Measurements from ENCODE around the gene BIRC3. TPM values are rescaled to one million over a fixed set of nuclear protein-coding genes. Genes with fewer than 3 reads are reported as not detected.

Gene BIRC3
- total RNA-seq, 1 experiment from 2014 or later, result 4.7 TPM

- Histone ChIP-seq H3K4me1 (ENCODE audit: control insufficient read depth in 1 of 2, insufficient read depth in 2 of 2, low read length in 2 of 2) (no peaks in the 10 kb centered on the region), H4K20me1 (ENCODE audit: insufficient read depth) (no peaks in the 10 kb centered on the region), H3K9me3 (ENCODE audit: control insufficient read depth in 1 of 2, insufficient read depth in 1 of 2, low read depth in 1 of 2, low read length in 2 of 2) (no peaks in the 10 kb centered on the region), H3K27ac (ENCODE audit: low read depth, low read length) (no peak overlapping the region), H3K79me2 (ENCODE audit: insufficient read depth, low read length) (peaks cover 37% of the 10 kb centered on the region), H3K27me3 (ENCODE audit: insufficient read depth, low read length) (no peaks in the 10 kb centered on the region), H3K9ac (ENCODE audit: low read length) (no peak overlapping the region), H3K4me2 (ENCODE audit: low read length) (no peak overlapping the region), H3K36me3 (ENCODE audit: control insufficient read depth in 1 of 2, insufficient read depth in 2 of 2, low read length in 2 of 2) (peaks cover 15 to 31% of the 10 kb centered on the region in 2 experiments), H3K9me2 (ENCODE audit: insufficient read depth) (no peaks in the 10 kb centered on the region), H3K4me3 (replicated peaks in 1 of 2; ENCODE audit: low read depth in 1 of 2, low read length in 2 of 2) (no peak overlapping the region), H2AFZ (ENCODE audit: low read depth, low read length, poor library complexity, severe bottlenecking) (no peak overlapping the region)
- RAD21 ChIA-PET (ENCODE audit: low non-redundant PET in 1 of 2, low total read pairs in 2 of 2, uncharacterized antibody in 2 of 2, unreplicated experiment in 2 of 2), result no interaction called here
- no TSS peak for BruUV-seq (replicated peaks)
- ATAC-seq (no peak; the same call in 1 of the 2 replicates), DNase-seq (ENCODE audit: low read depth, low spot score) (no peak)
- POLR2A ChIA-PET, result no interaction called here
- no peak for TF ChIP-seq SIN3A (IDR thresholded peaks at IDR 0.05; ENCODE audit: low read depth)
- TF ChIP-seq SP1 (IDR thresholded peaks at IDR 0.05; ENCODE audit: low read depth), result no peak
- no peak for TF ChIP-seq POLR2AphosphoS5 (IDR thresholded peaks at IDR 0.05; ENCODE audit: low read depth, low read length)
- no peak for TF ChIP-seq JUND (IDR thresholded peaks at IDR 0.05)
- TF ChIP-seq CTCF (IDR thresholded peaks at IDR 0.05 in 2 of 3, conservative IDR thresholded peaks at IDR 0.05 in 1 of 3; ENCODE audit: borderline replicate concordance in 1 of 3, insufficient read depth in 1 of 3, low read depth in 2 of 3, low read length in 2 of 3), result no peak
- no peak for TF ChIP-seq ZBTB33 (IDR thresholded peaks at IDR 0.05; ENCODE audit: extremely low read depth, insufficient replicate concordance, low read length)
- no peak for TF ChIP-seq ATF3 (IDR thresholded peaks at IDR 0.05)
- TF ChIP-seq CBX3 (IDR thresholded peaks at IDR 0.05; ENCODE audit: low read depth), result no peak
- no peak for TF ChIP-seq EZH2 (IDR thresholded peaks at IDR 0.05)
- no peak for TF ChIP-seq MAX (IDR thresholded peaks at IDR 0.05)
- TF ChIP-seq REST (IDR thresholded peaks at IDR 0.05; ENCODE audit: low read depth), result no peak
- TF ChIP-seq EZH2phosphoT487 (IDR thresholded peaks at IDR 0.05; ENCODE audit: borderline replicate concordance), result no peak
- TF ChIP-seq CEBPB (IDR thresholded peaks at IDR 0.05; ENCODE audit: low read depth), result no peak
- TF ChIP-seq SRF (IDR thresholded peaks at IDR 0.05; ENCODE audit: low read depth), result no peak
- TF ChIP-seq POLR2A (IDR thresholded peaks at IDR 0.05; ENCODE audit: borderline replicate concordance, extremely low read depth, insufficient read depth, insufficient read length), result no peak
- TF ChIP-seq FOSL1 (IDR thresholded peaks at IDR 0.05; ENCODE audit: low read depth), result no peak
- no peak for TF ChIP-seq EGR1 (IDR thresholded peaks at IDR 0.05; ENCODE audit: low read depth)
- TF ChIP-seq ELF1 (IDR thresholded peaks at IDR 0.05; ENCODE audit: borderline replicate concordance, low read depth), result no peak
- no peak for TF ChIP-seq TCF7L2 (IDR thresholded peaks at IDR 0.05; ENCODE audit: borderline replicate concordance, extremely low read depth, insufficient read depth, insufficient read length)
- intact Hi-C loops (cut with micrococcal nuclease), result no loop called here
- CTCF ChIA-PET, result no interaction called here
Measured at GRCh38 chr11:102361086-102362031, 44.1 kb downstream of the BIRC3 start.
